Femur (tissue), 1 donor: ENCODE results near the gene RPTOR.

Experiments used
- DNase-seq: peaks from one replicate; pipeline ENCODE4 v3.0.0-alpha.2; 2017

RPTOR gene

DNA sequence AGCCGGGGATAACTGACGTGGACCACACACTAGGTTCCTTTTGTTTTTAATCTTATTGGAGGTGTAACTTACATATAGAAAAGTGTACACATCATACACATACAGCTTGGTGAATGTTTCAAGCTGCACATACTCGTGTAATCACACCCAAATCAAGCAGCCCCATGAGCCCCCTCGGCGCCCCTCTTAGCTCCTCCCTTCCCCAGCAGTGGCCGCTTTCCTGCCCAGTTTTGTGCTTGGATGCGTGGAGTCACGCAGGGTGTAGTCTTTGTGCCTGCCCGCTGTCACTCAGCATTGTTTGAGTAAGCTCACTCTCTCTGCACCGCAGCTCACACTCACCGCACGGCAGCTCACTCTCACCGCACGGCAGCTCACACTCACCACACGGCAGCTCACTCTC lies 295.3 kb downstream of the RPTOR start:
- DNase-seq: no peak

DNA sequence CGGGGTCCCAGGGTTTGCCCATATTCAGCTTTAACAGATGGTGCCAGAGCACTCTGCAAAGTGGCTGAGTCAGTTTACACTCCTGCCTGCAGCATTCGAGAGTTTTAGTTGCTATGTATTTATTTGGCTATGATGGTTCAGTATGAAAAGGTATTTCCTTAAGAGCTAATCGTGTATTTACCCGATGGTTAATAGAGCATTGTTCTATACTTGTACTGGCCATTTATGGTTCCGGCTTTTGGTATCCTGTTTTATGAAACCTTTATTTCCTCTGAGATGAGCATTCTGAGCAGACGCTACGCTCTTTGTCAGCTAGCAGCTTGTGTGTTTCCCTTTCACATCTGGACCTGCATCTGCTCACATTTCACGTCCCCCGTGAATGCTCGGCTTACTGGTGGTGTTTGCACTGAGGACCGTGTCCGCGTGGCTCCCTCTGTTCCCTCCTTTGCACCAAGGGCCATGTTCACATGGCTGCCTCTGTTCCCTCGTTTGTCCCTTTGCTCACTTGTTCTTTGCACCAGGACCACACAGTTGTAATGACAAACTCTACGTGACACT lies 297.9 kb downstream of the RPTOR start:
- DNase-seq: no peak

DNA sequence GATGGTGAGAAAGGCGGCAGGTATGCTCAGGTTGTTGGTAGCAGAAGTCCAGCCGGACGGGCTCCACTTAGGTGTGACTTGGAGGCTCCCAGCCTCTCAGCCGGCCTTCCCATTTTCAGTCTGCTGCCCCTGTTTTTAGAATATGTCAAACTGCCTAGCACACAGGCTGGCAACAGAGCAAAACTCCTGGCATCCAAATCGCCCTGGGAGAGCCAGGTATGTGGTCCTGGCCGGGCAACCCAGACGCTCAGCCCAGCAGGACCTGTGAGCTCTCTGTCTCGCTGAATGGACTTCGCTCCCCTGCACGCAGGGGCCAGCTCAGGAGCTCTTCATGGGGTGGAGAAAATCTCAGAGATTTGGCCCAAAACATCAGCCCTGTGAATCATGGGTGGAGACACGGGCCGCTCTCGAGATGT lies 299.1 kb downstream of the RPTOR start:
- DNase-seq: no peak

DNA sequence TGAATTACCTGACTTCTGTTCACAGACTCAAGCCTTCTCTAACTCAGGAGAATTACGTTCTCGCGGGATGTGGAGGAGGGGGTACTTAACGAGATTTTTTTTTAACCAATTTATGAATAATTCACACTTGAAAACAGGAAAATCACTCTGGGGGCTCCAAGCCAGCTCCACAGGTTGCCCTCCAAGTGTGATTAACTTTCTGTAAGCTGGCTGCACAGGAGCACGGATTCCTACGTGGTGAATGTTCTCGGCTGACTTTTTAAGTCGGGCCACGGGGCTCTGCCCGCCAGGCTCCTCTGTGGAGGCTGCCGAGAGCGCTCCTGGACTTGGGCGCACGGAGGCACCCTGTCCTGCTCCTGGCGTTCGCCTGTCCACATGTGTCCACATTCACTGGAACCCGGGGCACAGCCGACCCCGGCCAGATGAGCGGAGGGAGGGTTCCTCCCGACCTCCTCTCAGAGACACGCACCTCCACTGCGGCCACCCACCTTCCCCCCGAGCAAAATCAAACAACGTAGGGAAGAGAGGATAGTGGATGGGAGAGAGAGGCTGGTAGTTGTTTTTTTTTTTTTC lies 299.9 kb downstream of the RPTOR start:
- no peak for DNase-seq

DNA sequence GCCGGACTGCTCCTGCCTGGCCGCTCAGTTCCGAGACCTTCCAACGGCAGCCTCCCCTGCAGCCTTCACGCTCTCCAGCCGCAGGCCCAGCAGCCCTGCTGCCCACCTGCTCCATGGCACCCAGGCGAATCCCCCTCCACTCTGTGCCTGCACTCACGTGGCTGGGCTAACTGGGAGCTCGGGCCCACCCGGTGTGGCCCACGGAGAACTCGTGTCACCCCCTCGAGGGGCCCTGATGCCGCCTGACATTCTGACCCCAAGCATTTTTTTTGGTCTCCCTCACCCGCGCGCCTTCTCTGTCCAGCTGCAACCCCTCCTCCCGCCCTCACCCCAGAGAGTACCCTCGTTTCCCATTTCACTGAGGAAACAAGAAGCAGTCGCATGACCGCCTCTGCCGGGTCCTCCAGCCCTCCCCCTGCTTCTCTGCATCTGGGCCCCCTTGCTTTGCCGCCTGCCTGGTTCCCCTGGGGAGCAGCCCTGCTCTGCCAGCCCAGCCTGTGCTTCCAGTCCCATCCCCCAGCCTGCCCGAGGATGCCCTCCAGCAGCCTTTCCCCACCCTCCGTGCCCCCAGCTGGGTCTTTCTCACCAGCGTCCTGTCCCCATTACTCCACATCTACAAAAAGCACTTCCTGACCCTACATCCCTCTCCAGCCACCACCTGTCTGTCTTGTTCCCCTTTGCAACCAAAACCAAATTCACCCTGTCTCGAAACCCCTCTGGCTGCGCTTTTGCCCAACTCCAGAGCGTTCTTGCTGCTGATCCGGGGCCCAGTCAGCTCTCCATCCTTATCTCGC lies 300.6 kb downstream of the RPTOR start:
- no peak for DNase-seq

DNA sequence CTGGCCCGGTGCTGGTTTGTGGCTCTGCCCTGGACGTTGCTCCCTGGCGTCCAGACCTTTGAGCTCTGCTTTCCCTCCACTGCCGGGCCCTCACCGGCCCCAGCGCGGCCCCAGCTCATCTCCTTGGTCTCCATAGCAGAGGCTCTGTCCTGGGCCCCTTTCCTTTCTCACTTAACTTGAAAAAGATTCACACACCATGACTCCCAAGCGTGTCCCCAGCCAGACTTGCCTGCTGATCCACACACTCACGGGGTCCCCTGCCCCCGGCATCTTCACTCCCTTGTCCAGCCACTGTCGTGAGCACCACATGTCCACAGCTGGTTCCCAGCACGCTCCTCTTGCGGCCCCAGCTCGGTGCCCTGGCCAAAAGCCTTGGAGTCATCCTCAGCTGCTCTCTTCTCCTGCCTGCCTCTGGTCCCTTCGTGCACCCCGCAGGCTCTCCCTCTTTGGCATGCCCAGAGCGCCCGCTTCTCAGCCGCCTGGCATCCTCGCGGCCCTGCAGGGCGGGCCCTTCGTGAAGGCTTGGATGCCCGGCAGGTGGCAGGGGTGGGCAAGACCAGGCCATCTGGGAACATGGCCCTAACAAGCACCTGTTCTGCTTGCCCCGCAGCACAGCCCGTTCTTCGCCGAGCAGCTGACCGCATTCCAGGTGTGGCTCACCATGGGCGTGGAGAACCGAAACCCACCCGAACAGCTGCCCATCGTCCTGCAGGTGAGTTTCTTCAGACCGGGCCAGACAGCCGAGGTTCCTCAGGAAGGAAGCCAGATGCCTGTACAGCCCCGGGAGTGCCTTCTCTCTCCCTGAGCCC lies 301.4 kb downstream of the RPTOR start:
- no peak for DNase-seq

DNA sequence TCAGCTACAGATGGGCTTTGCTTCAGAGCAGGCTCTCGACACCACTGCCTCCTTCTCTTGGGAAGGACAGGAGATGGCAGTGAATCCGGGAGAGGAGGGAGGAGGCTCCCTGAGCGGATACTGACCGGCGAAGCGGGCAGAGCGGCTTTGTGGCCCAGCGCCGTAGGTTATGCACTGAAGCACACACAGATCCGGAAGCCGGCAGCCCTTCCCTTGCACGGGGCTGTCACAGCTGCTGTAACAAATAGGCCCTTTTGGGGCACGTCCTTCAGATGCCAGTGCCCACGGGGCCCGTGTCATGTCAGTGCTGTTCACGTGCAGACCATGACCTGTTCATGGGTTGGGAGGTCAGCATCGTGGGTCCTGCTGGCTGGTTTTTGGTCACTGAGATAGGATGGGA lies 302.3 kb downstream of the RPTOR start:
- no peak for DNase-seq

DNA sequence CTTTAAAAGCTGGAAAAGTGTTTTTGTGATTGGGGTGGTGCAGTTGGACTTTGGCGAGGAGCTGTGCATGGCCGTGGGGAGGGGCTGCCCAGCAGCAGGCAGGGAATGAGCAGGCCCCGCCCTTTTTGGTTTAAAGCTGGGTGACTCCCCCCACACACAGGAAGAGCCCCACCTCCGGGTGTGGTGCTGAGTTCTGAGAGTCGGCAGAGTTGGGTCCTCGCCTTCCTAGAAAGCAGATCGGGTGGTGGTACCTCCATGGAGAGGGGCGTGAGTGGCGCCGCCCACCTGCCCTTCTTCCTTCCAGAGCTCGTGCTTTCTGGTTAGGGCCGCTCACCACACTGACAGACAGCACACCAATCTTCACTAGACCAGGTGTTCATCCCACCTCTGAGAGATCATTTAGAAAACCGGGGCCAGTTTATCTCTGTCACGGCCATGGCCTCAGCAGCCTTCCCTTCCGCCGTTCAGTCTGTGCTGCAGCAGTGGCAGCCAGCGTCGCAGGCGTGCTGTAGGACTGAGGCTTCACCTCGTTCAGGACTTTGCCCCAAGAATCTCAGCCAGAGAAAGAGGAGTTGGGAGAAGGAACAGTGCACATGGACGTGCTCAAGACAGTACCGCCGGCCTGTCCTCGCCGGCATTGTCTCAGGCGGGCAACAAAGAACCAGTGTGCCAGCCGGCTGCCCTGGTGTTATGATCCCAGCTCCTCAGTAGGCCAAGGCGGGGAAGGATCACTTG lies 303.0 kb downstream of the RPTOR start:
- no peak for DNase-seq

DNA sequence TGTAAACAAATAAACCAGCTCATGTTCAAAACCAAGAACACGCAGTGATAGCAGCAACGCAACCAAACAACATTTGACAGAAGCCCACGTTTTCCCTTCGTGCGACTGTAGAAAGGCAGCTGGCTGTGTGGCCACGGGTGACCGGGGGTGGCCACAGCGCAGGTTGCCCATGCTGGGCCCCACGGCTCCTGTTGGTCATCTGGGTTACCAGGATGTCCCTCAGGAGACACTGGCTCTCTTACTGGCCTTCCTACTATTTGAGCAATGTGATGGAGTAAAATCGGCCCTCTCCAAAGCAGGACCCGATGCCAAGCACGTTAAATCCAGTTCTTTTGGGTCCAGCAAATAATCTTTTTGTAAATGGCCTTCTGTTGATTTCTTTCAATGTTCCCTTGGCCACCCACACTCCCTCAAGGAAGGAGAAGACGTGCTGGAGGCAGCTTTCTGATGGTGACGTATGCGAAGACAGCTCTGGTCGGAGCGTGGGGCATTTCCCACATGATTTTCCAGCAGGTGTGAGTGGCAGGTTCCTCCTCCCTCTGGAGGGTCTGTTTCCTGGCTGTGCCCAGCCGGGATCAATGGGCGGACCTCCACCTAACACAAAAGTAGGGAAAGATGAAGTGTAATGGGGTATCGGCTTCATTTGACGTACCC lies 303.9 kb downstream of the RPTOR start:
- DNase-seq: no peak

DNA sequence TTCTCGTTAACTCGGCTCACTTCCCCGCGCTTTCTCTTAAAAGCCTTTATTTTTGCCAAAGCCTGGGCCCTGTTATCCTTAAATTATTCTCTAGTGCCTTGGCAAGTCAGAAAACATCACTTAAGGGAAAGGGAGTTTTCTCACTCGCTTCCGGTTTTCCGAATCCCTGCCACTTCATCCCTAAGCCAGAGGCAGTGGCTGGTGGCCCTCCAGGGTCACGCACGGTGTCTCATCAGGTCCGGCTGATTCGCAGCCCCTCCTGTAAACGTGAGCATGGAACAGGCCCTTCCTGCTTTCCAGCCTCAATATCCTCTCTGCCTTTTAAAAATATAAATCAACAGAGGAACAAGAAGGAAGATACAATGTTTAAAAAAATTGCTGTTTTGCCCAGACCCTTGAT lies 304.5 kb downstream of the RPTOR start:
- DNase-seq: no peak

DNA sequence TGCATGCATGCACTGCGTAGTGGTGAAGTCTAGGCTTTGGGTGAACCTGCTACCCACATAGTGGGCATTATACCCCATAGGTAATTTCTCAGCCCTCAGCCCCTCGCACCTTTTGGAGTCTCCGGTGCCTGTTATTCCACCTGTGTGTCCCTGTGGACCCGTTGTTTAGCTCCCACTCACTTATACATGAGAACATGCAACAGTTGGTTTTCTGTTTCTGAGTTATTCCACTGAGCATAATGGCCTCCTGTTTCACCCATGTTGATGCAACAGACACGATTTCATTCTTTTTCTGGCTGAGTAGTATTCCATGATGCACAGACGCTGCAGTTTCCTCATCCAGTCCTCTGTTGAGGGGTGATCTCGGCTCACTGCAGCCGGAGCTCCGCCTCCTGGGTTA lies 305.5 kb downstream of the RPTOR start:
- DNase-seq: no peak

DNA sequence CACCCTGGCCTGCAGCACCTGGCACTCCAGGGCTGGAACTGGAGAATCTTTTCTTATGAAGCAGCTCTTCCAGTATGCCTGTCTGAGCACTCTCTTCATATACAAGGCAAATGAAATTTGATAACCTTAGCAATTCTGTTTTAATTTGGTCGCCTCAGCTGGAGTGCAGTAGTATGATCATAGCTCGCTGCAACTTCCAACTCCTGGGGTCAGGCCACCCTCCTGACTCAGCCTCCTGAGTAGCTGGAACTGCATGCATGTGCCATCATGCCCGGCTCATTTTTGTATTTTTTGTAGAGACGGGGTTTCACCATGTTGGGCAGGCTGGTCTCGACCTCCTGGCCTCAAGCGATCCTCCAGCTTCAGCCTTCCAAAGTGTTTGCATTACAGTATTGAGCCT lies 306.2 kb downstream of the RPTOR start:
- DNase-seq: no peak

DNA sequence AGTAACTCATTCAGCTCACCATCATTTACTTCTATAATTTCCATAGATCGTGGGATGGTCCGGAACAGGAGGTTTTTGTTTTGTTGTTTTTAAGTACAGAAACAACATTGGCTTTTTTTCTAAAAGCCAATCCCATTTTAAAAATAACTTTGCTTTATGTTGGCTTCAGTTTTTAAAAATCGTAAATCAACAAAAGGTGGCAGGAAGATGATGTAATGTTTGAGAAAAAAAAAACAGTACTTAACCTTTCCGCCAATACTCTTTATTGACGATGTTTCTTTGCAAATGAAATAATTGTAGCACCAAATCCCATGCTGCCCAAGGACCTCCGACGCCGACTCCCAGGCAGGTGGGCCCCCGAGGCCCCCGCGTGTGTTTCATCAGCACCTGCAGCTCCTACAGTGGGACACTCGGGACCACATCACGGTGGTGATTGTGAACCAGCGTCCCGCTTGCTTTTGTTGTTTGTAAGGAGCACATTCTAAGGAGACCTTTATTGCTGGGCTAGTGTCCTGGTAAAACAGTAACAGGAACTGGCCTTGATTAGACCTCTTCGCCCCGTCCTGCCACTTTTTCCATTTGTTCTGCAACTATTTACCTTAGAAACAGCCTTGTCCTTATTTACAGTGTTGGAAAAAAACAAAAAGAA lies 306.8 kb downstream of the RPTOR start:
- DNase-seq: no peak

DNA sequence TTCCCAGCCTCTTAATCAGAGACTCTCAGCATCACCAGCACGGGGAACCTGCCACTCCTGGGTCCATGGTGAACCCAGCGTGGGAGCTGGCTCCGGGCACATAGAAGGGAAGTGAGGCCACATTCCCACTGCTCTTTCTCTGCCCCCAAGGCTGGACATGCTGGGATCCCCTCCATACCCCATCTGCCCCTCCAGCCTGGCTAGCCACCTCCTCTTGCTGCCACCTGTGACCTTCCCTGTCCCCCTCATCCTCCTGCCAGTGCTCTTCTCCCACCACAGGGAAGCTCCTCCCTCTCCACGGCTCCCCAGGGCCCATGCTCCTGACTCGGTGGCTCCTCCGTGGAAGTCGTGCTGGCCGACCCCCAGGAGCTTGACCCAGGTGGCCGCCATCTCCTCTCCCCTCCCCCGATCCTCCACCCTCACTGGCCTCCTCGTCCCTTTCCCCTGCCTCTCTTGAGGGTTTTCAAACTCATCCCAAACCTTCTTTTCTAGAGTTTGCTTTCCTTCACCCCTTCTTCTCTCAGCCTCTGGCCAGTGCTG lies 307.9 kb downstream of the RPTOR start:
- DNase-seq: no peak

DNA sequence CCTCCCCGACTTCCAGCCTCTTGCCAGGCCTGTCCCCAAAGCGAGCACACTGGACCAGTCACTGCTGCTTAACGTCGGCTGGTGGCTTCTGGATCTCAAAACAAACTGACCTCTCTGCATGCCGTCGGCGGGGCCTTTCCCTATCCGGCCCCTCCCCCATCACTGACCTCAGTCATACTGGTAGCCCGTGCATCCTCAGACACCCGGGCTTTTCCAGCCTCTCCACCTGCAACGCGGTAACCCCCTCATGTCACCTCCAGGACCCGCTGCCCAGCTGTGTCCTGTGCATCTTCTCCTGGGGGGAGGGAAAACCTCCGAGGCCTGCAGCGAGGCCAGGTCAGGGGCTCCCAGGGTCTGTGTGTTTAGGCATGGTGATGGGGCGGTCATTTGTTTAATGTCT lies 308.4 kb downstream of the RPTOR start:
- no peak for DNase-seq

DNA sequence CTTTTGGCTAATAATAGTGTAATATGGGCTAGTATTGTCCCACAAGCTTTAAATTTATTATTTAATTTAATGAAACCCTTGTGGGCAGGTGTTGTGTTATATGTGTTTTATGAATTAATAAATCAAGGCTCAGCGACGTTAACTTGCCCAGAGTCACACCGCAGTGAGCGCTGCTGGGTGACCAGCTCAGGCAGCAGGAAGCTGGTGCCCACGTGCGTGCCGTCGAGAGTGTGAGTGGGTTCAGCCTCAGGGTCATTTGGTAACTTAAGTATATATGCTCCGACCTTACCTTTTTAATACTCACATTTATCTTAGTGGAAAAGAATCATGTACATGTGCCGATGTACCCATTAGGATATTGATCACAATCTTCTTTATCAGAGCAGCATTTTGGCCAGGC lies 309.6 kb downstream of the RPTOR start:
- DNase-seq: no peak

DNA sequence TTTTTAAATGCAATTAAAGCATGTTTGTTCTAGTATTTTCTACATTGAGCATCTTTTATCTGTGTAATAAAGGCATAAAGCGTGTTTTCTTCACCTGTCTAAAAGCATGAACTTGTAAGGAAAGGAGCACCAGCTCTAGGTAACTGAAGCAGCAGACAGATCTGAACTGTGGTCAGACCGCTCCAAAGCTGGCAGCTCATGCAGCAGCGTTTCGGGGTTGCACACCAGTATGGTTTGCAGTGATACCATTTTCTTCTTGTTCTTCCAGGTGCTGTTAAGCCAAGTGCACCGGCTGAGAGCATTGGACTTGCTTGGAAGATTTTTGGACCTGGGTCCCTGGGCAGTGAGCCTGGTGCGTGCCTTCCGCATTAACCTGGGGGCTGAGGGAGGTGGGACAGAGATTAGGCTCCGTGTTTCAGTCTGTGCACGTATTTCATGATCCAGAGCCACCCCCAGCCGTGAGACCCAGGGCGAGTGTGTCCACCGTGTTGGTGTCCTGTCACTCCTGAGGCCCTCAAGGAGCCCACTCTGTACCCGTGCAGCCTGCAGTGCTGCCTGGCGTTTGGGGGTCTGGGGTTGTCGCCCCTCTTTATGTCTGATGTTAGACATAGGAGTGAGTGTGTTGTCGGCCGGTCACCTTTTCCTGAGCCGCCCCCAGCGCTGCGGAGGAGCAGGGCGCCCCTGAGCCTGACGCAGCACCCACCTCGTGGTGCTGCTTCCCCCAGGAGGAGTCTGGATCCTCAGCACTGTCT lies 310.7 kb downstream of the RPTOR start:
- no peak for DNase-seq

DNA sequence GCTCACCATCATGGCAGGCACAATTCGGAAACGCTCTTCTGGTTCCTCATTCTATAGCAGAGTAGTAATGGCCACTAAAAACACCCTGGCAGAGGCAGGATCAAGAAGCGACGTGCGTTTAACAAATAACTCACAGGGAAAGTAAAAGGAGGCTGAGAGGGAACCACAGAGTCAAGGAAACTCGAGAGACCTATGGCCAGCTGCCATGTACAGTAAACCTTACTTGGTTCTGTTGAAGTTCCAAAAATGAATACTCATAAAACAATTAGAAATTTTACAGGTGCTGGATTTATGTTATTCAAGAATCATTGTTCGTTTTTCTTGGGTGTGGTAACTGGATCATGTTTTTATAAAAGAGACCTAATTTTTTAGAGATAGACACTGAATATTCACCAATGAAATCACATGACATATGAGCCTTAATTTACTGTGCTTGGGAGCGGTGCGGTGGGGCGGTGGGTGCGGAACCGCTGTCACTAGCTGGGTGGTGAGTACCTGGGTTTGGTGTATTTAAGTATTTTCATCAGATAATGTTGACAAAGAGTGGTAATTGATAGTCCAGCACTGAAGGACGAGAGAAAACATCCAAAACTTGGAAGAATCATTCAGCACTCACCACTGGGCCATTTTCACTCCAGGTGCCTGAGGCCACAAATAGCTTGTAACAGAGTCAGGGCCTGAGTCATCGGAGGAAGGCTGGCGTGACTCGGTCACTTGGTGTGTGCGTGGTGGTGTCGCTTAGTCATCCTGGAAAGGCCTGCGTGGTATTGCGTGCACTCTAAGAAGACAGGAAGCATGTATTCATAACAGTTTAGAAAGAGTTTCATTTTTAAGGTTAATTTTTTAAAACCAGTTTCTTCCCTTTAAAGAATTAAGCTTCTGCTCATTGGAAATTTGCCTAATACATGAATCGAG lies 311.6 kb downstream of the RPTOR start:
- no peak for DNase-seq

DNA sequence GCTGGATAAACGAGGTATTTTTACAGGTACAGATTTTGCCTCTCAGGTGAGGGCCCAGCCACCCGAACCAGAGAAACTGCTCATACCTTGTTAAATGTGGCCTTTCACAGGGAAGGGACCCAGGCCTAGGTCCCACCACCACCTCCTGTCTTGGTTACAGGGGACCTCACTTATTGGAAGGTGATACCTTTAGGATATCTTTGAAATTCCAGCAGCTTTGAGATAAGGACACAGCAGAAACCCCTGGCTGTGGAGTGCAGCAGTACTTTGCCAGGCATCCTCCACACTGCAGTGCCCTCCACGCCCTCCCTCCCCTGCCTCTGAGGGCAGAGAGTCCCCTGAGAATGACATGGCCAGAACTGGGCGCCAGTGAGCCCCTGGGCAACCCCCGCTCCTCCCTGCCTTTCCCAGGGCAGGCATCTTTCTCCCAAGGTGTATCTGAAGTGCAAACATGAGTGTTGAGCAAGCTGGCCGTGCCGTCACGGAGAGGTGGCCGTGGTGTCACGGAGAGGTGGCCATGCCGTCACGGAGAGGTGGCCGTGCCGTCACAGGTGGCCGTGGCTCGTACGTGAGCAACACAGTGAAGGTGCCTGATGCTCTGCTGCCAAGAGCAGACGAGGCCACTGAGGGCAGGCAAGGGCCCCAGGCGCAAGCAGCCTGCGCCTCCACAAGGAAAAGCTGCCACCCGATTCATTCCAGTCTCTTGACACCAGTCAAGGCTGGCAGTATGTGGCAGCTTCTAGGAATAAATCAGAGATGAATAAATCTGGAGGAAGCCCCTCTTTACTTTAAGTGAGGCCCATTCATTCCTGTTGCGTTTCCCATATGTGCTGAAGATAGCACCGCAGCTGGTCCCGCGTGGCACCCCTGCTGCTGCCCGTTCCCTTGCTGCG lies 312.5 kb downstream of the RPTOR start:
- no peak for DNase-seq
